Heart left ventricle (tissue), 13 donors: Measurements from ENCODE around the gene PCNX3.

Experiments used
- CTCF ChIP-seq, 12 donors: fragments of 200-600 bp; sonication (generic) in 4 of 12; IDR thresholded peaks; one replicate each; pipeline versions ENCODE4 v1.5.0 to v1.8.0; 2018 to 2022; ENCODE audit warnings: antibody characterized with exemption in 12 of 12, mild to moderate bottlenecking in 5 of 12
- POLR2A ChIP-seq, 2 donors: fragments of 450-650 bp; IDR thresholded peaks; one replicate each; pipeline ENCODE4 v1.6.1; 2017; ENCODE audit warnings: antibody characterized with exemption in 2 of 2, mild to moderate bottlenecking in 2 of 2, moderate library complexity in 2 of 2
- donor health status: ischemic (EF 13 %, LVEDD 7.1; RV severe dilation, severe dysfunction).
- donor health status: DM: no; HTN: yes; CAD: no.
- donor health status: DM: no; HTN: no; CAD: no.
- donor health status: ischemic (EF 25% LVEDD 6.9; RV normal size, moderate dysfunction).
- donor health status: ischemic (EF 25% LVEDD 5.7; RV mildly dilated, moderate dysfunction).
- donor health status: ischemic (EF 35%, LVEDD 5.7; RV mildly dilated, moderate dysfunction).
- donor health status: nonischemic (EF 11% LVEDD 7.7; RV severe dilation, severe dysfunction).
- donor health status: DM: yes; HTN: yes; CAD: no.
- donor health status: PGD.
- donor health status: ischemic (EF 29% LVEDD 5.4; RV normal size, mild dysfunction).
- donor health status: nonischemic (EF 23%, LVEDD 6.1; RV moderate dilation, normal function).

- TF ChIP-seq CTCF (IDR thresholded peaks at IDR 0.05) (no peak), POLR2A (IDR thresholded peaks at IDR 0.05) (no peak)
These were observed 26.6 kb downstream of the PCNX3 start for GRCh38 chr11:65642014-65642671.
